PC-9 (cell line): ENCODE results near the gene GALNT14.

Experiments
- EZH2 ChIP-seq: fragments of 200-600 bp; sonication (generic); IDR thresholded peaks from 2 replicates; pipeline ENCODE4 v1.8.0; 2017; ENCODE audit warnings: antibody characterized with exemption, low read depth
- TF ChIP-seq, protein P1 (sequence below): fragments of 200-600 bp; sonication (generic); conservative IDR thresholded peaks from 2 replicates; pipeline ENCODE4 v1.6.1; 2017; ENCODE audit warnings: mixed run types, antibody characterized with exemption, mild to moderate bottlenecking, moderate library complexity

GRCh38 chr2:30930716-30931115, 207.5 kb downstream of the GALNT14 start:
- TF ChIP-seq, protein P1, sequence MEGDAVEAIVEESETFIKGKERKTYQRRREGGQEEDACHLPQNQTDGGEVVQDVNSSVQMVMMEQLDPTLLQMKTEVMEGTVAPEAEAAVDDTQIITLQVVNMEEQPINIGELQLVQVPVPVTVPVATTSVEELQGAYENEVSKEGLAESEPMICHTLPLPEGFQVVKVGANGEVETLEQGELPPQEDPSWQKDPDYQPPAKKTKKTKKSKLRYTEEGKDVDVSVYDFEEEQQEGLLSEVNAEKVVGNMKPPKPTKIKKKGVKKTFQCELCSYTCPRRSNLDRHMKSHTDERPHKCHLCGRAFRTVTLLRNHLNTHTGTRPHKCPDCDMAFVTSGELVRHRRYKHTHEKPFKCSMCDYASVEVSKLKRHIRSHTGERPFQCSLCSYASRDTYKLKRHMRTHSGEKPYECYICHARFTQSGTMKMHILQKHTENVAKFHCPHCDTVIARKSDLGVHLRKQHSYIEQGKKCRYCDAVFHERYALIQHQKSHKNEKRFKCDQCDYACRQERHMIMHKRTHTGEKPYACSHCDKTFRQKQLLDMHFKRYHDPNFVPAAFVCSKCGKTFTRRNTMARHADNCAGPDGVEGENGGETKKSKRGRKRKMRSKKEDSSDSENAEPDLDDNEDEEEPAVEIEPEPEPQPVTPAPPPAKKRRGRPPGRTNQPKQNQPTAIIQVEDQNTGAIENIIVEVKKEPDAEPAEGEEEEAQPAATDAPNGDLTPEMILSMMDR, result no peak
- TF ChIP-seq EZH2, result no peak
